GM13977 (cell line): ENCODE results near the gene PTPN5.
A peak's percentile ranks its signal among the peaks of the same experiment; 100 is the strongest.

ENCODE experiments used
- DNase-seq: peaks from one replicate; pipeline ENCODE4 v3.0.0; 2012; ENCODE audit warnings: low spot score
- in situ Hi-C: fragments of 300-500 bp; cut with MboI; formaldehyde crosslinking; loops from one replicate; pipeline ENCODE4 v1.12.0; 2022; ENCODE audit warnings: low sequenced_read_pairs, low pct_unique_long_range_greater_than_20kb, mixed read lengths, inconsistent platforms; ENCODE audit not compliant: unreplicated experiment
- TF ChIP-seq, protein P1 (sequence below): IDR thresholded peaks from 2 replicates; pipeline ENCODE4 v1.5.1; 2012; ENCODE audit warnings: mild to moderate bottlenecking, control low read depth; ENCODE audit not compliant: insufficient read depth; ENCODE audit errors: extremely low read depth, missing control alignments

Gene PTPN5

DNA sequence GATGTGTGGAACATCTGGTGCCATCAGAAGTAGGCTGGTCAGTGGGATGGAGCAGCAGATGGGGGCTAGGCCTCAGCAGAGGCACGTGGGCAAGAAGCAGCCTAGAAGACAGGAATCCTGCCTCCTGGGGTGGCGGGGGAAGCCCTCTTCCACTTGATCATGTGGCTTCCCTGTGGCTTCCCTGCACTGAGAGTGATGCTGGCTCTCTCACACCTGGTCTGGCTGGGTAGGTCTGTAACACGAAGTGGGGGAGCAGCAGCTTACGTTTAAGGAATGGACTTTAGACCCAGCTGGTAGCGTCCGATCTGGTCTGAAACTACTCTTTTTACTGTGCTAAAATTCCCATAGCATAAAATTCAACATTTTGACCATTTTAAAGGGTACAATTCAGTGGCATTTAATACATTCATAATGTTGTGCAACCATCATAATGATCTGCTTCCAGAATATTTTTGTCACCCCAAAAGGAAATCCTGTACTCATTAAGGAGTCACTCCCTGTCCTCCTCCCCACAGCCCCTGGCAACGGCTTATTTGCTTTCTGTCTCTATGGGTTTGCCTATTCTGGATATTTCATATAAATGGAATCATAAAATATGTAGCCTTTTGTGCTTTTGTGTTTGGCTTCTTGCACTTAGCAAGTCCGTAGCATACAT lies 21.7 kb downstream of the PTPN5 start:
- in situ Hi-C loops = no loop called here
- DNase-seq = peak; percentile 55
- TF ChIP-seq, protein P1, sequence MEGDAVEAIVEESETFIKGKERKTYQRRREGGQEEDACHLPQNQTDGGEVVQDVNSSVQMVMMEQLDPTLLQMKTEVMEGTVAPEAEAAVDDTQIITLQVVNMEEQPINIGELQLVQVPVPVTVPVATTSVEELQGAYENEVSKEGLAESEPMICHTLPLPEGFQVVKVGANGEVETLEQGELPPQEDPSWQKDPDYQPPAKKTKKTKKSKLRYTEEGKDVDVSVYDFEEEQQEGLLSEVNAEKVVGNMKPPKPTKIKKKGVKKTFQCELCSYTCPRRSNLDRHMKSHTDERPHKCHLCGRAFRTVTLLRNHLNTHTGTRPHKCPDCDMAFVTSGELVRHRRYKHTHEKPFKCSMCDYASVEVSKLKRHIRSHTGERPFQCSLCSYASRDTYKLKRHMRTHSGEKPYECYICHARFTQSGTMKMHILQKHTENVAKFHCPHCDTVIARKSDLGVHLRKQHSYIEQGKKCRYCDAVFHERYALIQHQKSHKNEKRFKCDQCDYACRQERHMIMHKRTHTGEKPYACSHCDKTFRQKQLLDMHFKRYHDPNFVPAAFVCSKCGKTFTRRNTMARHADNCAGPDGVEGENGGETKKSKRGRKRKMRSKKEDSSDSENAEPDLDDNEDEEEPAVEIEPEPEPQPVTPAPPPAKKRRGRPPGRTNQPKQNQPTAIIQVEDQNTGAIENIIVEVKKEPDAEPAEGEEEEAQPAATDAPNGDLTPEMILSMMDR = no peak

DNA sequence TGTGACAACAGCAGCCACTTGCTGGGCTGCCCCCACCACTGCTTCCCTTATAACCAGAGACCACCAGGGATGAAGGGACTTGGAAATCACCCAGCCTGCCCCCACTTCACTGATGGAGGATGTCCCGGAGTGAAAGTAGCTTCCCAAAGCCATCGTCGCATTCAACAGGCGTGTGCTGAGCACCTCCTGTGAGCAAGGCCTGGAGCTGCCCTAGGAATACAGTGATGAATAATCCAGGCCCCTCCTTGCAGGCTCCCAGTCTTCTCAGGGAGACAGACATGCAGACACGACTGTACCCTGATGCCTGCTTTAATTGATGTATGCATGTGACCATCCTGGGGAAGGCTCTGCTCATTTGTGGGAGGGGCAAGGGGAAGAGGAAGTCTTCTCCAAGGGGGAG lies 22.6 kb downstream of the PTPN5 start:
- no peak for DNase-seq
- in situ Hi-C loops = no loop called here
- TF ChIP-seq, protein P1 = no peak

DNA sequence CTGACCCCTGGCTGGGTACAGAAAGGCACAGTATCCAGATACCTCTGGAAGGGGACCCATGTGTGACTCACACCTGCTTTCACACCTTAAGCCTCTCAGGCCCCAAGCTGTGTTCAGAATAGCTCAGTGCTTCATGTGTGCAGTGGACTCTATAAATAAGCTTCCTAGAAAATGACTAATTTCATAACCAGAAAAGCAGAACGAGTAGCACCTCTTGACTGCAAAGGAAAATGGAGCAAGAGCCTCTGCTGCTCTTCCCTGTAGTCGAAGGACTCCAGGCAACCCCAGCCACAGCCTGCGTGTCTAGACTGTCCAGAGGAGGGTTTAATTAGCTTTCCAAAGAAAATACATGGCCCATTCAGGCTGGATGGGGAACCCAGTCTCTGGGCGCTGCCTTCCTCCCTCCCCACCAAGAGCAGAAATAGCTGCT lies 23.1 kb downstream of the PTPN5 start:
- DNase-seq = peak; percentile 58
- TF ChIP-seq, protein P1 = no peak
- in situ Hi-C loops = no loop called here

DNA sequence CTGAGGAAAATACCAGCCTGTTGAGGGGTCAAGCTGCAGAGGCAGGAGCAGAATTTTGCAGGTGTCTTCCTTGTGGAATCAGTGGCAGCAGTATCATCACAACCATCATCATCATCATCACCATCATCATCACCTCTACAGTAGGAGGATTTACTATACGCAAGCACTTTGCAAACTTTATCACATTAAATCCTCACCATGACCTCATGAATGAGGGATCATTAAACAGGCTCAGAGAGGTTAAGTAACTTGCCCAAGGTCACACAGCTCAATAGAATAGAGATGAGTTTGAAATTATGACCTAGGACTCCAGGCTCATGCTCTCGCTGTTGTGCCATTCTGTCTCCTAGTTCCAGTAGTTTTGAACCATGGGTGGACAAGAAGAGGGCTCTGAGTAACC lies 25.6 kb downstream of the PTPN5 start:
- TF ChIP-seq, protein P1 = no peak
- in situ Hi-C loops = no loop called here
- no peak for DNase-seq

DNA sequence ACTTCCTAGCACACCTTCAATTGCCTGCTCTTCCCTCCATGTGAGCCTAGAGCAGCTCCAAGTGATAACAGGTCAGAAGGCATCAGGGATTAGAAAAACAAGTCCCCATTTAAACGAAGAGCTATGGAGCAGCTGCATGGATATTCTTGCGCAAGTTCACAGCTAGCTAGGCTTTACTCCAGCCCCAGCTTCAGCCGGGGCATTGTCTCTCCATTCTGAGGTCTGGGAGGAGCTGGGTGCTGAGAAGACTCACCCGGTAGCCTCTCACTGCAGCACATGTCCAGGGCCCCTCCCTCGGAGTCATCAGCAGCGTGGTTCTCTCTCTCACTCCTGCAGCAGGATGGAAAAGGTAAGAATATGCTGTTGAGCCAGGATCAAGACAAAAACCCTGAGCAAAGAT lies 26.0 kb downstream of the PTPN5 start:
- DNase-seq = no peak
- TF ChIP-seq, protein P1 = no peak
- in situ Hi-C loops = no loop called here

DNA sequence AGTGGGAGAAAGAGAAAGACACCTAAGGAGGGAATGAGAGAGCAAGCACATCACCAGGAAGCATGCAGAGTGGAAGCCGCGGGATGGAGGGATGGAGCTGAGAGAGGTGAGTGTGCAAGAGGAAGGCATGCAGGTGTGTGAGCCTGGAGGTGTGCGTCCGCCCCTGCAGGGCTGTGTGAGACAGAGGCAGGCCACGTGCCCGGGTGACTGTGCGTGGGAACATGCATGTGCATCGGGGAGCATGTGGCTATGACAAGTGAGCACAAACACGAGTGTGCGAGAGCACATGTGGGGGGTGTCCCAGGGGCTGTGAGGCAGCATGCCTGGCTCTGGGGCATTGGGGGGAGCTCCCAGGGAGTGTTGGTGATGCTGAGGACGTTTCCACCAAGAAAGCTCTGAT lies 29.9 kb downstream of the PTPN5 start:
- in situ Hi-C loops = no loop called here
- no peak for DNase-seq
- TF ChIP-seq, protein P1 = no peak

DNA sequence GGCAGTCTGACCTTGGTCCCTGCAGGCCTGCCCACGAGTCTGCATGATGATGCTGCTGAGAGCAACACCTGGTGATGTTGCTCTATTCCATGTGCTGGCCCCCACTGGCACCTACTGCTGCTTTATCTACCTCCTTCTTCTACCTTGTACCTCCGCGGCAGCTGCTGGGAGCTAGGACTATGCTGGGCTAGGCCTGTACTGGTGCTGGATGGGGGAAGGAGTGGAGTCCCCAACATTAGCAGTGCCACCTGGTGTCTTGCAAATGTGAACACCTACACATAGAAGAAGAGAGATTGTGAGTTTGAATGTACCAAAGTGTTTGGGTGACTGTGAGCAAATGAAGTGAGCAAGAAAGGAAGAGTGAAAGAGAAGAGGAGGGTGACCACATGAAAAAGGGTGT lies 30.5 kb downstream of the PTPN5 start:
- TF ChIP-seq, protein P1 = peak; percentile 14
- no peak for DNase-seq
- in situ Hi-C loops = no loop called here
